ENCODE data around the gene CADM1. TPM values are rescaled to one million over a fixed set of nuclear protein-coding genes. Genes with fewer than 3 reads are reported as not detected.

The CADM1 gene
- total RNA-seq, 1 donor, result 0.45 TPM

Small RNA genes within 50 kb of the gene (small RNA-seq; reads per million reads assigned to genes)
- gene RF01293, result not detected

Data from fibroblast of the aortic adventitia (primary cell).